Loucy (cell line): ENCODE results near the gene CLEC12A.

Source experiments
- H2AFZ ChIP-seq: fragments of 200-600 bp; sonication (generic); 2 replicates; pipeline ENCODE4 v1.6.0; 2016; ENCODE audit warnings: antibody characterized with exemption, mild to moderate bottlenecking, low read length, moderate library complexity
- H3F3A ChIP-seq: fragments of 200-600 bp; 2 replicates; pipeline ENCODE4 v1.6.0; 2016; ENCODE audit warnings: antibody characterized with exemption, low read depth, mild to moderate bottlenecking
- H3K27me3 ChIP-seq: fragments of 200-600 bp; sonication (generic); 2 replicates; pipeline ENCODE4 v1.6.1; 2014; ENCODE audit warnings: low read length, mild to moderate bottlenecking; ENCODE audit not compliant: insufficient read depth, poor library complexity, severe bottlenecking
- H3K36me3 ChIP-seq: fragments of 200-600 bp; sonication (generic); 2 replicates; pipeline ENCODE4 v1.6.1; 2016; ENCODE audit warnings: low read length; ENCODE audit not compliant: insufficient read depth
- H3K4me1 ChIP-seq: fragments of 200-600 bp; sonication (generic); 2 replicates; pipeline ENCODE4 v1.5.1; 2014; ENCODE audit warnings: low read length, mild to moderate bottlenecking; ENCODE audit not compliant: insufficient read depth, poor library complexity, severe bottlenecking
- H3K4me2 ChIP-seq: fragments of 200-600 bp; sonication (generic); 2 replicates; pipeline ENCODE4 v1.6.0; 2014; ENCODE audit warnings: antibody characterized with exemption, low read length, low read depth, mild to moderate bottlenecking; ENCODE audit not compliant: poor library complexity, severe bottlenecking
- H3K4me3 ChIP-seq: fragments of 200-600 bp; sonication (generic); 2 replicates; pipeline ENCODE4 v1.5.1; 2014; ENCODE audit warnings: low read length, mild to moderate bottlenecking, mixed read lengths; ENCODE audit not compliant: poor library complexity, severe bottlenecking
- H3K79me2 ChIP-seq: fragments of 200-600 bp; sonication (generic); 2 replicates; pipeline ENCODE4 v1.6.1; 2014; ENCODE audit warnings: low read length; ENCODE audit not compliant: insufficient read depth
- H3K9ac ChIP-seq: fragments of 200-600 bp; sonication (generic); 2 replicates; pipeline ENCODE4 v1.6.0; 2014; ENCODE audit warnings: mild to moderate bottlenecking, low read depth, low read length, moderate library complexity; ENCODE audit not compliant: poor library complexity, severe bottlenecking
- H3K9me2 ChIP-seq: fragments of 200-600 bp; sonication (generic); replicated peaks from 2 replicates; pipeline ENCODE4 v1.6.1; 2016; ENCODE audit warnings: low read depth, low read length, mixed read lengths
- H3K9me3 ChIP-seq: fragments of 200-600 bp; sonication (generic); 2 replicates; pipeline ENCODE4 v1.6.1; 2014; ENCODE audit warnings: mild to moderate bottlenecking, antibody characterized with exemption, low read length, low read depth; ENCODE audit not compliant: insufficient read depth
- H4K20me1 ChIP-seq: fragments of 200-600 bp; sonication (generic); 2 replicates; pipeline ENCODE4 v1.6.0; 2014; ENCODE audit warnings: antibody characterized with exemption, low read length, mild to moderate bottlenecking; ENCODE audit not compliant: insufficient read depth, poor library complexity, severe bottlenecking
- EZH2phosphoT487 ChIP-seq: fragments of 200-600 bp; IDR thresholded peaks from 2 replicates; pipeline ENCODE4 v1.6.1; 2018; ENCODE audit warnings: antibody characterized with exemption, mild to moderate bottlenecking, moderate library complexity, borderline replicate concordance
- TF ChIP-seq, protein P1 (sequence below): fragments of 200-600 bp; sonication (generic); conservative IDR thresholded peaks from 2 replicates; pipeline ENCODE4 v1.5.1; 2014; ENCODE audit warnings: mild to moderate bottlenecking, antibody characterized with exemption, low read length

The CLEC12A gene

DNA sequence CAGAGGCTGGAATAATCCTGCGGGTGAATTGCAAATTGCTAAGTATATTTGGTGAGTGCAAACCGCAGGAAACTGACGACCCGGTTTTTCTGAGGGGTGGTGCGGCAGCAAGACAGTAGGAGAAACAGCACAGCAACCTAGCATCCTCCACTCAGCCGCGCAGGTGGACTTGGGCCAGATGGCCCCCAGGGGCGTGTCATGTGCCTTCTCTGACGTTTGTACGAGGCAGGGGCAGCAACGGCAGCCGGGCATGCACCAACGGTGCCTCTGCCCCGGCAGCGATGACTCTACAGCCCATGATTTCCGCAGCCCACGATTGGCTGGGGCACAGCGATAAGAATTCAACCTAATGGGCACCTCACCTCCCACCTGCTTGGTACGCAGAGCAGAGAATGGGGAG lies 28.0 kb upstream of the CLEC12A start:
- Histone ChIP-seq H4K20me1 (peaks cover 22% of the 10 kb centered on the region), H3K4me1 (peaks cover 48% of the 10 kb centered on the region), H3K4me2 (peak overlapping the region; percentile 88), H3K4me3 (peak overlapping the region; percentile 82), H3K9me2 (no peaks in the 10 kb centered on the region), H3K9ac (peak overlapping the region; percentile 95), H3K9me3 (no peaks in the 10 kb centered on the region), H3F3A (no peaks in the 10 kb centered on the region), H3K36me3 (0 out of 2 replicates have a peak, but pooled peaks cover 5% of the 10 kb centered on the region), H2AFZ (peak overlapping the region; percentile 51), H3K27me3 (no peaks in the 10 kb centered on the region), H3K79me2 (peaks cover 49% of the 10 kb centered on the region)
- no peak for TF ChIP-seq EZH2phosphoT487
- TF ChIP-seq, protein P1, sequence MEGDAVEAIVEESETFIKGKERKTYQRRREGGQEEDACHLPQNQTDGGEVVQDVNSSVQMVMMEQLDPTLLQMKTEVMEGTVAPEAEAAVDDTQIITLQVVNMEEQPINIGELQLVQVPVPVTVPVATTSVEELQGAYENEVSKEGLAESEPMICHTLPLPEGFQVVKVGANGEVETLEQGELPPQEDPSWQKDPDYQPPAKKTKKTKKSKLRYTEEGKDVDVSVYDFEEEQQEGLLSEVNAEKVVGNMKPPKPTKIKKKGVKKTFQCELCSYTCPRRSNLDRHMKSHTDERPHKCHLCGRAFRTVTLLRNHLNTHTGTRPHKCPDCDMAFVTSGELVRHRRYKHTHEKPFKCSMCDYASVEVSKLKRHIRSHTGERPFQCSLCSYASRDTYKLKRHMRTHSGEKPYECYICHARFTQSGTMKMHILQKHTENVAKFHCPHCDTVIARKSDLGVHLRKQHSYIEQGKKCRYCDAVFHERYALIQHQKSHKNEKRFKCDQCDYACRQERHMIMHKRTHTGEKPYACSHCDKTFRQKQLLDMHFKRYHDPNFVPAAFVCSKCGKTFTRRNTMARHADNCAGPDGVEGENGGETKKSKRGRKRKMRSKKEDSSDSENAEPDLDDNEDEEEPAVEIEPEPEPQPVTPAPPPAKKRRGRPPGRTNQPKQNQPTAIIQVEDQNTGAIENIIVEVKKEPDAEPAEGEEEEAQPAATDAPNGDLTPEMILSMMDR = no peak

DNA sequence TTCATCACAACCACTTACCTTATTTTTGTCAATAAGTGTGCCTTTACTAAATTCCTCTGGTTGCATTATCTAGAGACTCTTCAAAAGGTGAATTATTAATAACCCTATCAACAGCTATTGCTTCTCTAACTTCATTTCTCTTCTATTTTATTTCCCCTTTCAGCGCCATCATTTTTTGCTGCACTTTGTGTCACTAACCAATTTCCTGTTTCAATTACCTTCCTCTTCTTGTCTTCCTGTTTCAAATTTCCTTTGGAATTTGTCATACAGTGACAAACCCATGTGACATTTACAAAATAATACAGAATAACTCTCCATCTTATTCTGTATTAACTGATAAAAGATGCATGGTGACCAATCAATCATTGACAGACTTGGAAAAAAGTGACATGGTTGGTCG lies 26.8 kb upstream of the CLEC12A start:
- Histone ChIP-seq H3K4me1 (peaks cover 49% of the 10 kb centered on the region), H3F3A (no peaks in the 10 kb centered on the region), H3K9me3 (no peaks in the 10 kb centered on the region), H3K36me3 (0 out of 2 replicates have a peak, but pooled peaks cover under 1% of the 10 kb centered on the region), H3K9me2 (no peaks in the 10 kb centered on the region), H3K27me3 (no peaks in the 10 kb centered on the region), H3K4me2 (peak overlapping the region; percentile 88), H4K20me1 (peaks cover 13% of the 10 kb centered on the region), H3K4me3 (no peak overlapping the region), H3K79me2 (peaks cover 38% of the 10 kb centered on the region), H2AFZ (no peak overlapping the region), H3K9ac (peak overlapping the region; percentile 73)
- TF ChIP-seq, protein P1 = no peak
- no peak for TF ChIP-seq EZH2phosphoT487

DNA sequence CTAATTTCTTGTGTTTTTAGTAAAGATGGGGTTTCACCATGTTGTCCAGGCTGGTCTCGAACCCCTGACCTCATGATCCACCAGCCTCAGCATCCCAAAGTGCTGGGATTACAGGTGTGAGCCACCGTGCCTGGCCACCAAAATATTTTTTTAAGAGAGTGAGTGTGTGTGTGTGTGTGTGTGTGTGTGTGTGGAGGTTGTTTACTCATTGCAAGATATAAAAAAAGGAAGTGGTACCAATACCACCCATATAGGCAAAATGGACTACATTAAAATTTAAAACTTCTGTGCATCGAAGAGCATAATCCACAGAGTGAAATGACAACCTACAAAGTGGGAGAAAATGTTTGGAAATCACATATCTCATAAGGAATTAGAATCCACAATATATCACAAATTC lies 23.5 kb upstream of the CLEC12A start:
- no peak overlapping the region for H2AFZ ChIP-seq
- peaks cover 5% of the 10 kb centered on the region; the same call in 1 of the 2 replicates for H3K79me2 ChIP-seq
- no peak overlapping the region for H3K4me2 ChIP-seq
- H4K20me1 ChIP-seq = no peaks in the 10 kb centered on the region
- no peaks in the 10 kb centered on the region for H3K9me2 ChIP-seq
- H3K9me3 ChIP-seq = no peaks in the 10 kb centered on the region
- TF ChIP-seq EZH2phosphoT487 = no peak
- TF ChIP-seq, protein P1 = no peak
- no peak overlapping the region for H3K9ac ChIP-seq
- H3K36me3 ChIP-seq = no peaks in the 10 kb centered on the region
- no peaks in the 10 kb centered on the region for H3K27me3 ChIP-seq
- 0 out of 2 replicates have a peak, but pooled peaks cover 2% of the 10 kb centered on the region for H3F3A ChIP-seq
- H3K4me1 ChIP-seq = peaks cover 56% of the 10 kb centered on the region
- H3K4me3 ChIP-seq = no peak overlapping the region
